Frontal cortex (tissue), 4 donors: ENCODE results near the gene ORC5. TPM values are rescaled to one million over a fixed set of nuclear protein-coding genes. Genes with fewer than 3 reads are reported as not detected.

ENCODE experiments used
- DNase-seq, 2 donors: peaks; one replicate each; pipeline ENCODE4 v3.0.0; 2012; ENCODE audit warnings: low spot score in 2 of 2
- FAIRE-seq: peaks from 2 replicates; lab custom pipeline; 2012; peaks lifted over from hg19 to GRCh38; lab: Jason Lieb, UNC
- total RNA-seq: library from RNA; depleted of rRNA; stranded (reverse); fragments of >200 nt; gene quantifications from one replicate; pipeline ENCODE4 v1.2.3, GENCODE V29; 2014
- donor health status: control.
- donor health status: control.
- donor health status: control.

The ORC5 gene
- total RNA-seq, 1 donor from 2014 or later, result 52.6 TPM

- FAIRE-seq (no peak), DNase-seq (no peak)
These were observed 71.9 kb downstream of the ORC5 start for GRCh38 chr7:104135760-104136558.

- no peak for DNase-seq
- no peak for FAIRE-seq
These were observed 74.6 kb downstream of the ORC5 start for GRCh38 chr7:104133238-104133637.

- DNase-seq (no peak), FAIRE-seq (no peak)
These were observed 77.1 kb downstream of the ORC5 start for GRCh38 chr7:104130726-104131125.

GRCh38 chr7:104127204-104127603, 80.6 kb downstream of the ORC5 start:
- no peak for DNase-seq
- FAIRE-seq, result no peak

- DNase-seq (no peak), FAIRE-seq (no peak)
These were observed 81.4 kb downstream of the ORC5 start for GRCh38 chr7:104126411-104126841.

GRCh38 chr7:104124893-104125477, 82.8 kb downstream of the ORC5 start:
- DNase-seq (no peak), FAIRE-seq (no peak)

GRCh38 chr7:104124469-104124868, 83.3 kb downstream of the ORC5 start:
- FAIRE-seq, result no peak
- no peak for DNase-seq

- DNase-seq (no peak), FAIRE-seq (no peak)
These were observed 84.0 kb downstream of the ORC5 start for GRCh38 chr7:104123786-104124185.

- FAIRE-seq (no peak), DNase-seq (no peak)
These were observed 94.0 kb downstream of the ORC5 start for GRCh38 chr7:104113788-104114187.

- DNase-seq (no peak), FAIRE-seq (no peak)
These were observed 95.2 kb downstream of the ORC5 start for GRCh38 chr7:104112623-104113022.

- FAIRE-seq (no peak), DNase-seq (no peak)
These were observed 96.5 kb downstream of the ORC5 start for GRCh38 chr7:104111271-104111670.

GRCh38 chr7:104106108-104106905, 101.5 kb downstream of the ORC5 start:
- FAIRE-seq (no peak), DNase-seq (no peak)

- no peak for DNase-seq
- FAIRE-seq, result no peak
These were observed 108.9 kb downstream of the ORC5 start for GRCh38 chr7:104098890-104099289.

- FAIRE-seq (no peak), DNase-seq (no peak)
These were observed 111.1 kb downstream of the ORC5 start for GRCh38 chr7:104096683-104097082.

- FAIRE-seq (no peak), DNase-seq (no peak)
These were observed 114.7 kb downstream of the ORC5 start for GRCh38 chr7:104093127-104093526.

- DNase-seq (no peak), FAIRE-seq (no peak)
These were observed 116.6 kb downstream of the ORC5 start for GRCh38 chr7:104091242-104091641.

- DNase-seq (no peak), FAIRE-seq (no peak)
These were observed 118.2 kb downstream of the ORC5 start for GRCh38 chr7:104089612-104090011.

GRCh38 chr7:104089061-104089460, 118.8 kb downstream of the ORC5 start:
- DNase-seq, result no peak
- FAIRE-seq, result no peak
